Measurements from ENCODE around the gene NOC3L.

The NOC3L gene

GRCh38 chr10:94327649-94328048, 35.1 kb downstream of the NOC3L start:
- TF ChIP-seq CTCF (IDR thresholded peaks at IDR 0.05; ENCODE audit: poor library complexity, severe bottlenecking) = no peak
- Histone ChIP-seq H3K27ac (ENCODE audit: poor library complexity, severe bottlenecking) (no peak overlapping the region), H3K9me3 (ENCODE audit: severe bottlenecking) (no peaks in the 10 kb centered on the region), H3K4me1 (ENCODE audit: insufficient read depth, poor library complexity, severe bottlenecking) (no peaks in the 10 kb centered on the region), H3K4me3 (ENCODE audit: severe bottlenecking) (no peak overlapping the region), H3K36me3 (ENCODE audit: low read depth) (peaks cover 80% of the 10 kb centered on the region), H3K27me3 (ENCODE audit: insufficient read depth, poor library complexity, severe bottlenecking) (no peaks in the 10 kb centered on the region)
- no peak for ATAC-seq (ENCODE audit: low read depth)
- DNase-seq (ENCODE audit: low spot score) = no peak

GRCh38 chr10:94324609-94325233, 38.0 kb downstream of the NOC3L start:
- Histone ChIP-seq H3K9me3 (ENCODE audit: severe bottlenecking) (no peaks in the 10 kb centered on the region), H3K27ac (ENCODE audit: poor library complexity, severe bottlenecking) (no peak overlapping the region), H3K27me3 (ENCODE audit: insufficient read depth, poor library complexity, severe bottlenecking) (no peaks in the 10 kb centered on the region), H3K4me1 (ENCODE audit: insufficient read depth, poor library complexity, severe bottlenecking) (no peaks in the 10 kb centered on the region), H3K4me3 (ENCODE audit: severe bottlenecking) (no peak overlapping the region), H3K36me3 (ENCODE audit: low read depth) (peaks cover 55% of the 10 kb centered on the region)
- TF ChIP-seq CTCF (IDR thresholded peaks at IDR 0.05; ENCODE audit: poor library complexity, severe bottlenecking) = no peak
- ATAC-seq (ENCODE audit: low read depth) (no peak), DNase-seq (ENCODE audit: low spot score) (no peak)

GRCh38 chr10:94320285-94320914, 42.3 kb downstream of the NOC3L start:
- ATAC-seq (ENCODE audit: low read depth) (peak; percentile 49; the same call in 1 of the 3 replicates), DNase-seq (ENCODE audit: low spot score) (no peak)
- no peak overlapping the region for H3K27ac ChIP-seq (ENCODE audit: poor library complexity, severe bottlenecking)
- no peaks in the 10 kb centered on the region for H3K4me1 ChIP-seq (ENCODE audit: insufficient read depth, poor library complexity, severe bottlenecking)
- peaks cover 16% of the 10 kb centered on the region; the same call in 1 of the 2 replicates for H3K36me3 ChIP-seq (ENCODE audit: low read depth)
- TF ChIP-seq CTCF (IDR thresholded peaks at IDR 0.05; ENCODE audit: poor library complexity, severe bottlenecking) = peak; percentile 94
- H3K9me3 ChIP-seq (ENCODE audit: severe bottlenecking) = no peaks in the 10 kb centered on the region
- no peaks in the 10 kb centered on the region for H3K27me3 ChIP-seq (ENCODE audit: insufficient read depth, poor library complexity, severe bottlenecking)
- no peak overlapping the region for H3K4me3 ChIP-seq (ENCODE audit: severe bottlenecking)

GRCh38 chr10:94316560-94316959, 46.2 kb downstream of the NOC3L start:
- no peak overlapping the region for H3K4me3 ChIP-seq (ENCODE audit: severe bottlenecking)
- no peak overlapping the region for H3K27ac ChIP-seq (ENCODE audit: poor library complexity, severe bottlenecking)
- DNase-seq (ENCODE audit: low spot score) (no peak), ATAC-seq (ENCODE audit: low read depth) (no peak)
- no peaks in the 10 kb centered on the region for H3K36me3 ChIP-seq (ENCODE audit: low read depth)
- H3K4me1 ChIP-seq (ENCODE audit: insufficient read depth, poor library complexity, severe bottlenecking) = no peaks in the 10 kb centered on the region
- TF ChIP-seq CTCF (IDR thresholded peaks at IDR 0.05; ENCODE audit: poor library complexity, severe bottlenecking) = no peak
- H3K9me3 ChIP-seq (ENCODE audit: severe bottlenecking) = no peaks in the 10 kb centered on the region
- no peaks in the 10 kb centered on the region for H3K27me3 ChIP-seq (ENCODE audit: insufficient read depth, poor library complexity, severe bottlenecking)

GRCh38 chr10:94315975-94316464, 46.7 kb downstream of the NOC3L start:
- no peaks in the 10 kb centered on the region for H3K9me3 ChIP-seq (ENCODE audit: severe bottlenecking)
- no peak overlapping the region for H3K27ac ChIP-seq (ENCODE audit: poor library complexity, severe bottlenecking)
- DNase-seq (ENCODE audit: low spot score) (no peak), ATAC-seq (ENCODE audit: low read depth) (no peak)
- H3K36me3 ChIP-seq (ENCODE audit: low read depth) = no peaks in the 10 kb centered on the region
- no peaks in the 10 kb centered on the region for H3K27me3 ChIP-seq (ENCODE audit: insufficient read depth, poor library complexity, severe bottlenecking)
- H3K4me1 ChIP-seq (ENCODE audit: insufficient read depth, poor library complexity, severe bottlenecking) = no peaks in the 10 kb centered on the region
- H3K4me3 ChIP-seq (ENCODE audit: severe bottlenecking) = no peak overlapping the region
- no peak for TF ChIP-seq CTCF (IDR thresholded peaks at IDR 0.05; ENCODE audit: poor library complexity, severe bottlenecking)
